Stimulated activated CD4-positive, alpha-beta T cell treated with anti-CD3 and anti-CD28 coated beads, Interleukin-2, amount 100 ng/mL, for 24 hours (primary cell): ENCODE data around the gene PCDH15.

Source experiments
- DNase-seq, 2 donors: peaks; one replicate each; pipeline ENCODE4 v3.0.0-alpha.2; 2020

The PCDH15 gene

DNA sequence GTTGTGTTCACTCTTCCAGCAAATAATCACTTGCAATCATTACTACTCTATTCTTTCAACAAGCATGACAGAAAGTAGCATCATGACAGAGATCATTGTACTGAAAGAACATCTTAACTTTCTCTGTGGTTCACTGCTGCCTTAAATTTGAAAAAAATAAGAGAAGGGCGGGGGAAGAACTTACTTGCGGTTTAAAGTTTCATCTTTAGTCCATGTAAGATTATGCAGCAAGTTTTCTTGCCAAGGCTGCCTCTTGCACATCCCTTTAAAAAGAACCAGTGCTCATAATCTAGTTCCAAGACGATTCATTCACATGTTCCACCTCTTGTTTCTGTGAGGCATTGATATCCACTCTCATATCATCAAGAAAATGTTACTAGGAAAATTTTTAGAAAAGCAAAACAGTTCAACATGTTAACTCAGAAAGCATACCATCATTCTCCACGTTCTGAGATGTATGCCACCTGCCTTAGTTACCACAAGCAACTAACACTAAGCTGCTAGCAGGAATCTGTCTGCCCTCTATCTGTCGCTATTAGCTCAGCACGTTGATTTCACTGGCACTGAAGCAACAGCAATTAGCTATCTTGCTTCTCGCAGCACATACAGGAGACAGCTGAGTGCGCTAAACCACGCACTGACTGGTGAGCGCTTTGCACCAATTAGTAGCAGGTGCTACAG, at the start of gene PCDH15:
PCDH15 (minus strand) TSS at position 491 of the 681 bp plus-strand sequence. CDS start 136,969 bp downstream, outside the sequence.
- no peak for DNase-seq

DNA sequence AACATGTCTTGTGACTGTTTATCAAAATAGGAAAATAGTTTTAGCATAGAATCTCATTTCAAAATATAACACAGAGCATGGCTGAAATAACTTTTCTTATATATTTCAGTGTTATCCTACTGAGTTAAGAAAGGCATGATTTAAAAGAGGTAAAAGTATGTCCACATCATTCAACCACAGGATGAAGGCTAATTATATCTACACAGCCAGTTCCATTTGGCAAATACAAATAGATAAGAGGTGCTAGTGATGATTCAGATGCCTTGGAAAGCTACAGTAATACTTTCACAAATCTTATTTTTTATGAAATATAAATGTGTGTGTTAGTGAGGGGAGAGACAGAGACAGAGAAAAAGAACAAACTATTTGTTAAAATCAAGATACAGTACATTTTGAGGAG, 42.9 kb upstream of the PCDH15 start:
- no peak for DNase-seq

DNA sequence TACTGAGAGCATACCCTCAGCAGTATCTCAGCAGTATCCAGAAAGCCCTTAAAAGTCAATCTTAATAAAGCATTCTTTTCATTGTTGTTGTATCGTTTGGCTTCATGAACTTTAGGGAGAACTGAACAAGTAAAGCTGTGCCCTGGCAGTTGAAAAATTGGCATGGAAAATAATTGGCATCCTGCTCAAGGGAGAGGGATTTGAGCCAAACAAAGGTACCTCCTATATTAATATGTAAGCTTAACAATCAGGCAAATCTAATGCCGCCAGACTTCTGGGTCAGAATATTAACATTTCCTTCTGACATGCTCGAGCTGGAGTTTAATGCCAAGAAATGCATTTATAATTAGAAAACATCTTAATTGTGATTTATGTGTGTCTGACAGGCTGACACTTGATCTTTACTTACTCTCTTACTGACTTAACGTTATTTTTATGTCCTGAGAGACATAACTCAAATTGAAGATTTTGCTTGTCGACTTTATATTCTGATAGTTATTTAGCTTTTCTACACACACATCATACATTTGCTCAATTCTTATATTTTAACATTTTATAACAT, 42.1 kb upstream of the PCDH15 start:
- no peak for DNase-seq

DNA sequence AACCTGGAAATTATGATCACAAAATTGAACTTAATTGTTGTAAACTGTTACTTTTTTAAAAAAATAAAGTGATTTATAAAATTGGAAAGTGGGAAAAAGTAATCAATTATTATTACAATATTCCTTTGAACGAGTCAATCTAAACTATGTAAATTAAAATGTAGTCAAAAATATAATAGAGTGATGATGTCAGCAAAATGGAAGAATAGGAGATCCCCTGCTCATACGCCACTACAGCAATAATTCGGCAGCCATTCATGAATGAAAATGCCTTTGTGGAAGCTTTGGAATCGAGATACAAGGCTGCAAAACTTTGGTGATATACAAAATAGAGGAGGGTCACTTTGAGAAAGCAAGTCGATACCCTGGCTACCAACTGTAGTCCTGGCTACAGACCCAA, 36.4 kb upstream of the PCDH15 start:
- no peak for DNase-seq

DNA sequence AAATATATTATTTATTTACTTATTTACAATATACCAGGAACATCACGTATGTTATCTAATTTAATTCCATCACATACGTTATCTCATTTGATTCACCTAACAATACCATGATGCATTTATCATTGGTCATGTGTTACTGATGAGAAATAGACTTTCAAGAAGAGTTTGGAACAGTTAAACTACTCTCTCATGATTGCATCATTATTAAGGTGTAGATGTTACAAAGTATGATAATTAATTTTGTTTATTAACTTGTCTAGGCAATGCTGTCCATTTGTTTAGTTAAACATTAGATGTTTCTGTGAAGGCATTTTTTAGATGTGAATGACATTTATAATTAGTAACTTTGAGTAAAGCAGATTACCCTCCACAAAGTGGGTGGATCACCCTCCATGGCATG, 32.0 kb upstream of the PCDH15 start:
- DNase-seq = no peak

DNA sequence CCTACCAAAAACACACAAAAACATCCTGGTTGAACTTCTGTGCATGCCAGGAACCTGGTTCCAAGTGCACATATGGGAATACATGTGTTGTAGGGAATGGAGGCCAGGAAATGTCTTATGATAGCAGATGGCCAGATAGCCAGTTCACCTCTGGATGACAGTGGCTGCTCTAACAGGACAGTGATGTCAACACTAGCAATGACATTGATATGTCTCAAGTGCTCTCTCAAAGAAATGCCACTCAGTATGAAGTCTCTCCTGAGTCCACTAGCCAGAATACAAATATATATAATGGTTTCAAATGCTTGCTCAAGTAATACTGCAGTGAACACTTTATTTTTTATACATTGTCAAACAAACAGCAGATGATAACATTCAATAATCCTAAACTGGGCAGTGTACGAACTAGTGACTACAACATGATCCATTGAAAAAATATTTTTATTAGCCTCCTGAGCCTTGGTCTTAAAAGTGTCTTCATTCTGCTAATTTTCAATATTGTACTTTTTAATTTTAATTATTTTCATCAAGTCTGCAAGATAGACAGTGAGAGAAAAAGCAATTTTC, 26.0 kb upstream of the PCDH15 start:
- no peak for DNase-seq

DNA sequence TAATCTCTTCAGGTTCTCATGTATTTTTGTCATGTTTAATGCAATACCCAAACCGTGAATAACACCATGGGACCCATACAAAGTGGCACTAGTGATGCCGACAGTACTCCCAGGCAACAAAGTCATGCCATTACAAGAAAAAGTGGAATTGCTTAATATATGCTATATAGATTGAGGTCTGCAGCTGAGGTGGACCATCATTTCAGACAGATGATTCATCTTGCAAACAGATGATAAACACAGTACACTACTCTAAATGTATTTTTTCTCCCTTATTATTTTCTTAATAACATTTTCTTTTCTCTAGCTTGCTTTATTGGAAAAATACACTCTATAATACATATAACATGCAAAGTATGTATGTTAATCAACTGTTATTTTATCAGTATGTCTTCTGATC, 14.6 kb upstream of the PCDH15 start:
- DNase-seq = no peak

DNA sequence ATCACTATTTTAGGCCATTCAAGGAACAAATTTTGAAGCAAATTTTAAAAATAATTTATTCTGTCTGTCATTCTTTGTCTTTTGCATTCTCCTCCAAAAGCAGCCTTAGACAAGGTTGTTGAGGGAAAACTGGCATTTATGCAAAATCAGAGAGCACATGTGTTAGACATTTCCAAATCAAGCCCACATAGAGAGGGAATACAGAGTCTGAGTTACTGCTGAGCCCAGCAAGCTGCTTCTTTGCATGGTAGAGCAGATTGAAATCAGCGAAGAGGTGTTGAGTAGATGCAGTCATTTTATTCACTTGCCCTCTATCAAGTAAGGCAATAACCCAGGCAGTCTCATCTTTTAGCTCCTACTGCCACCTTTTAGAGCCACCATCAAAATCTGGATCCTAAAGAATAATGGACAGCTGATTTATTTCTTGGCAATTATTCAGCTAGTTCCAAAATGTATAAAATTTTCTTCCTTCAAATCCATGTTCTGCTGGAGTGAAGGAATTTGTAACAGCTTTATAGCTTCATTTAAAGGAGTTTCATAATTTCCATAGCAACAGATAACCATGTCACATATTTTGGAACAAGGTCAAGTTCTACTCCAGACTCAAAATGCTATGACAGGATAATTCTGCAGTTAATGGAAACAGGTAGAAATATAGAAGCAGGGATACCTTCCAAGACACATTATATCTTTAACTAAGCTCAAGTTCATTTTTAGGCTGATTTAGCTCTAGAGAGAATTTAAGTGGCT, 7.3 kb upstream of the PCDH15 start:
- DNase-seq = no peak

DNA sequence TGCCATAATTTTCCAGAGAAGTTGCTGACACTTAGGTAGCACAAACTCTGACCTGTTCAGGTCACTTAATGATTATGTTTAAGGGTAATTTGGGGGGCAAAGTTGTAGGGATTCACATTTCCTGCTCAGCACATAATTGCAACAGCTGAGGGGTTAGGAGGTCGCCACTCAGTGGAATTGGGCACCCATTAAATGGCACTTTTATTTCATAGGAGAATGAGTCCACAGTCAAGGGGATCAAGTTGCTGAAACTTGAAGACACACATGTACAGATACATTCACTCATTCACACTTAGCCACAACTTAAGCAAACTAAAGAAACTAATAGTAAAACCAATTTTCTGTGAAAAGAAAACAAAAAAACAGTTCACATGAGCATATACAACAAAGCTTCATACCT, 1.5 kb downstream of the PCDH15 start:
- no peak for DNase-seq

DNA sequence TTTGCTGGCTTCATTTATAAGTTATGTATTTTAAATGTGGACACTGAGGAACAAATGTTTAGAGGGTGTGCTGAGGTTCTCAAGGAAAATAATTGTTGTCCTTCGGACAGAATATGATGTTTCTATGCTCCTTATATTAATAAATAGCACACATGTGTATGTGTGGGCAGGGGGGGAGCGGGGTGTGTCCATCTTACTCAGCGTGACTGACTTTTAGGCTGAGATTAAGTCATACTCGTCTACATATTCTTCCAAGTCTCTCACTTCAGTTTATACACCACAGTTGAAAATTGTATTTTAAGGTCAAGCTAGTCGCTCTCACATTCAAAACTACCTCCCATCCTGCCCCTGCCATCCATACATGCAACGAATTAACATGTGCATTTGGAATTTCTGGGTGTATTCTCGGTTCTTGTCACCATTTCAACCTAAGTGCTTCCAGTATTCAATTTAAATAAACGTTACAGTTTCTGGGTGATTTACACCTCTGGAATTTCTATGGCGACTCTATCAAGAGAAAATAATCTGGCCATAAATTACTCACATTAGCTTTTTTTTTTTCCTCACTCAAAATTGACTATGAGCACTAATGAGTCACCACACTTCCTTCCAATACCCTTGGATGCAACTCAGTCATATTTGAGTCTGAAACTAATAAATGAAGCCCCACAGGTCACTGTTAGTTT, 3.3 kb downstream of the PCDH15 start:
- no peak for DNase-seq

DNA sequence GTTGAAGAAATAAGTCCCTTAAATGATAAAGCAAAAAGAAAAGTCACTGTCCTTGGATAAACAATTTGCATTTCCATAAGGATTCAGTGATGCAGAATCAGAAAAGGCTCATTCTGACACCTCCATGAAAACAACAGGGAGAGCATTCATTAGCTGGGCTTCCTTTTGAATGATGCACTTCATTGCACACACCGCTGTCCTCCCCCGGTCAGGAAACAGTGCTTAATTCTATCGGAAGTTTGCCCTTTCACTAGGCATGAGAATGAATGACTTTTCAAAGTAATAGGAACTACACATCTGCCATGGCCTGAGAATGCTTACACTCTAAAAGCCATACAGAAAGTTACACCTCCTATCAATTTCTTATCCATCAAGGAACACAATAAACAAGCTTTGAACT, 4.2 kb downstream of the PCDH15 start:
- DNase-seq = no peak

DNA sequence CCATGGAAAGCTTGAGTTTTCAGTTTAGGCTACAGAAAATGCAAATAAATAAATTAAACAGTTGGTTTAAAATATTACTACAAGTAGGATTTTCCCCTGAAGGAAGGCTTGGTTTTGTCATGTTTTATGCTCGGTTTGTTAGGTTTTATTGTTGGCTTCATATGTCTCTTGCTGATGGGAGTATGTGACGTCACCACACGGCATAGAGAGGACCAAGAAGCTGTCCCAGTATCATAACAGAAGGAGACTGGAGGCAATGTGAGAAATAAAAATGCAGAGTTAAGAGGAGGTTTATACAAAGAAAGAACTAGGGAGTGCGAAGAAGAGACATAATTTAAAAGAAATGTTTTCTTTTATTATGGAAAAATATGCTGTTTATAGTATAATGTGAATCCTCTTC, 24.4 kb downstream of the PCDH15 start:
- no peak for DNase-seq

DNA sequence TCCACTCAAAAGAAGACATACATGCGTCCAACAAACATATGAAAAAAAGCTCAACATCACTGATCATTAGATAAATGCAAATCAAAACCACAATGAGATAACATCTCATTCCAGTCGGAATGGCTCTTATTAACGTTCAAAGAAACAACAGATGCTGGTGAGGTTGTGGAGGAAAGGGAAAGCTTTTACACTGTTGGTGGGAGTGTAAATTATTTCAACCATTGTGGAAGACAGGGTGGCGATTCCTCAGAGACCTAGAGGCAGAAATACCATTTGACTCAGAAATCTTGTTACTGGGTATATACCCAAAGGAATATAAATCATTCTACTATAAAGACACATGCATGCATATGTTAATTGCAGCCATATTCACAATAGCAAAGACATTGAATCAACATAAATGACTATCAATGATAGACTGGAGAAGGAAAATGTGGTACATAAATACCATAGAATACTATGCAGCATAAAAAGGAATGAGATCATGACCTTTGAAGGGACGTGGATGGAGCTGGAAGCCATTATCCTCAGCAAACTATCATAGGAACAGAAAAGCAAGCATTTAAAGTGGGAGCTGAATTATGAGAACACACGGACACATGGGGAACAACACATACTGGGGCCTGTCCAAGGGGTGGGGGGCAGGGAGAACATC, 28.4 kb downstream of the PCDH15 start:
- no peak for DNase-seq

DNA sequence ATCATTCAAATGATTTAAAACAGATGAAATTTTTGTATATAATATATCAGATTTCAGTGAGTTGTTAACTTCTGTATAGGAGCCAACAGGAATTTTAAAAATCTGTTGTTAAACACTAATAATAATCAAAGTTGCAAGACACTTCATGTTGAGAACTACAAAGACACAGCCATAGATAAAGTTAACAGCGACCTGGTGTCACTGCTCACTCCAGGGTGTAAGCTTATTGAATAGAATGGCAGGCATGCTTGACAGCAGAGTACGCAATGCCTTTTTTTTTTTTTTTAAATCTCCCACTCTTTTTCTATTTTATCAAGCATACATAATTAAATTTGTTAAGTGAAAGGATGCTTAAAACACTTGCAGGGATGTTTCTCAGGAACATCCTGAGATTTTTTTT, 32.0 kb downstream of the PCDH15 start:
- DNase-seq = no peak

DNA sequence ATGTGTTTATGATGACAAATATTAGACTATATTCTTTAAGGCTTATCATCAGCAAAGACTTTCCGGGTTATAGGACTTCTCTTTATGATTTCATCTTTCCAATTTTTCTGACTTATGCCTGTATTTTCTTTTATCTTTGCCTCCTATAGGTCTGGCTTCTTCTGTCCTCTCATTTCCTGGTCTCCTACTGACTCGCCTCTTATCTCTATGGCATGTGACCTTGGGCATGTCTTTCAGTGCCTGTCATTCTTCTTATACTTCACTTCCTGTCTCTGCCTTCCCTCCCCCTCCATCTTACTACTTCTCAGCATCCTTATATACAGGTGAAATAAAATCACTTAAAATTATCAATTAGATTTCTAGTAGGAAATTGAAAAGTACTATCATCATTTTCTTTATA, 42.2 kb downstream of the PCDH15 start:
- no peak for DNase-seq

DNA sequence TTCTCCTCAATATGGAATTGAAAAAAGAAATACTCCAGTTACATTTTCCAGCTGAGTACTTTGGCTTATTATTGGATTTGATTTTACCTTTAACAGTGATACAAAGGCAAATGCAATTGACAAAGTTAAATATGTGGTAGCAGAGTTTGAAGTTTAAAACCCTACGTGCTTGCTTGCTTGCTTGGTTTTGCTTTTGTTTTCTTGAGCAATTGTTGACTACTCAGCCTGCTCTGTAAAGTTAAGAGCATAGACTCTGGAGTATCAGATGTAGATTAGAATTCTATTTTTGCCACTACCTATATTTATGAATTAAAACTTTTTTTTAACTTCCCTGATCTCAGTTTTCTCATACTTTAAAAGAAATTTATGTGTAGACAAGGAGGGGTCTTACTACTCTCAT, 51.4 kb downstream of the PCDH15 start:
- no peak for DNase-seq

DNA sequence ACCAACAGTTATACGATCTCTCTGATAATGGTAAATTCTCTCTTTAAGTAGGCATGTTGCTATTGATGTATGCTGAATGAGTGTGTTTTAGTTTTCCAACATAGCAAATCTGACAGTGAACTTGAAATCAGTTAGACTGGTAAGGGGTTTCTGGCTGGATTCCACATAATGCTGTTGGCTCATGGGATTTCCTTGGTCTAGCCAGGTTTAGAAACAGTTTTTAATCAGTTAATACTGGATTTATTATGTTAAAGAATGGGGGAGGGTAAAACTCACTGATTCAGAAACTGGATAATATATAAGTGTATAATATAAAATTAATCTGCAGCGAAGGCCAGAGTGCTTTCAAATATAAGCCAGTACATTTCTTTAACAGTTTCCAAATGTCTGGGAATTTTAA, 55.6 kb downstream of the PCDH15 start:
- DNase-seq = no peak

DNA sequence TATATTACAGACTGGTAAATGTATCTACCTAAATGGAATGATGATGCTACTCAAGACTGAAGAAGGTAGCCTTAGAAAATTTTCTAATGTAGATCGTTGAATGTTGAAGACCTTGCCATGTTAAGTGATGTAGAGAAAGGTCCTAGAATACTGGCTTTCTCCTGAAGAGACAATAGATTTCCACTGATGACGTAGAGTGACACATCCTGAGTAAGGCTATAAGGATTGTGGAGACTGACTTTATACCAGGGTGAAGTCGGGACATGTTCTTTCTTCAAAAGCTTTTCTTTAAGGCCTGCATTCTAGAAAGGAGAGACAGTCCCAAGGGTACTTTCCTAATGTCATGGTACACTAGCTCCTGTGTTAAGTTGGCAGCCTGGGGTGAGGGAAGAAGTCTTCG, 58.6 kb downstream of the PCDH15 start:
- DNase-seq = no peak

DNA sequence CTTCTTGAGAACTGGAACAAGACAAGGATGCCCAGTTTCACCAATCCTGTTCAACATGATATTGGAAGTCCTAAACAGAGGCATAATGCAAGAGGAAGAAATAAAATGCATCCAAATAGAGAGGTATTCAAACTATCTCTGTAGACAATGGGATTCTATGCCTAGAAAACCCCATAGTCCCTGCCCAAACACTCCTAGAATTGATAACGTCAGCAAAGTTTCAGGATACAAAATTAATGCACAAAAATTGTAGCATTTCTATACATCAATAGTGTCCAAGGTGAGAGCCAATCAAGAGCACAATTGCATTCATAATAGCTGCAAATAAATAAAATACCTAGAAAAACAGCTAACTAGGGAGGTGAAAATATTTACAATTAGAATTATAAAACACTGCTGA, 72.5 kb downstream of the PCDH15 start:
- no peak for DNase-seq

DNA sequence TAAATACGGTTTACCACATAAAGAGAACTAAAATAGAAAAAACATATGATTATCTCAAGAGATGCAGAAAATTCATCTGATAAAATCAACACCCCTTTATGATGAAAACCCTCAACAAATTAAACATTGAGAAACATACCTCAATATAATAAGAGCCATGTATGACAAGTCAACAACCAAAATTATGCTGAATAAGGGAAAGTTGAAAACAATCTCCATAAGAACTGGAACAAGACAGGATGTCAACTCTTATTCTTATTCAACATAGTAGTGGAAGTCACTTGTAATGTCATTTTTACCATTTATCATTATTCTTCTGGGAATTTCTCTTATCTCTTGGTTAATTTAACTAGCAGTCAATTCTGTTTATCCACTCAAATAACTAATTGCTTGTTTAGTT, 79.0 kb downstream of the PCDH15 start:
- DNase-seq = no peak

DNA sequence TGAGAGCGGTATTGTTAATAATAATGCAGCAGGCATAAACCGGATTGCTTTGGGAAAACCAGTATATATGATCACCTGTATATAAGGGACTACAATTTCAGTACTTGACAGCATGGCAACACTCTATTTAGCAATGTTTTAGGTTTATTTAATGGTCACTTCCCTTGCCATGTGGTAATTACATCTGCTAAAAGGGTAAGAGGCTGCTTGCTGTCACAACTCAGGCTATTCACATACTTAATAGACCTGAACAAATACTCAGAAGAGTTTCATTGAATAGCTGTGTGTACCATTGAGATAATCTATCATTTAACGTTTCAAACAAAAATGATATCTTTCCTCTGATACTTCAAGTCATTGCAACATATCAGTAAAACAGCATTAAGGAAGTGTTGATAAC, 90.1 kb downstream of the PCDH15 start:
- DNase-seq = no peak

DNA sequence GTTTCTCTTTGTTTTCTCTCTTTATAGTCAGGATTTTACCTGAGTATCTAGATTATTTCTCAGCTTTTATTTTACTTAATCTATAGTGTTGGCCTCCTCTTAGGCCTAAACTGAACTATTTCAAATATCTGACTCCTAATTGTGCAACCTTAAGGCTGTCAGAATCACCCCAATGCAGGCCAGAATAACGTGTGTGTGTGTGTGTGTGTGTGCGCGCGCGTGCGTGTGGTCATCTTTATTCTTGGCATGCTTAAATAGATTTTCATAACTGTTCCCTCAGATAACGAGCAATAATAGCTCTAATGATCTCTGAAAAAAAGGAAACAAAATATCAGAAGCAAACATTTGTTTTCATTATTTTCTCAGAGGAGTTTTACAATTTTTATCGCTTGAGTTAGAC, 92.4 kb downstream of the PCDH15 start:
- DNase-seq = no peak

DNA sequence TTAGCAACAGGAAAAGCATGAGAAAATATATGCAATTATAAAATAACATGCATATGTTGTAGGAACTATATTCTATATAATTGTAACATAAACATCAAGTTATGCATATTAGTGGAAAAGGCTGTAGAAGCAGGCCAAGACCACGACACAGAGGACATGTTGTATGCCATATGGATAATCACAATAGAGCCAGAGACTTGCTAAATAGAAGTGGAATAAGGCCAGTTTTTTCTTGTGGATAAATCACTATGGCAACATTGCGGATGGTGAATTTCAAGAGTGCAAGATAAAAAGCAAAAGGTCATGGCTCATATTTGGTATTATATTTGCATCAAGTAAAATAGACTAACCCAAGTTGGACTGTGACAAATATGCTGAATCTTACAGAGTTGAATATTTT, 93.0 kb downstream of the PCDH15 start:
- no peak for DNase-seq
